ENCODE measurements around the gene PLPP1.

Gene PLPP1

DNA sequence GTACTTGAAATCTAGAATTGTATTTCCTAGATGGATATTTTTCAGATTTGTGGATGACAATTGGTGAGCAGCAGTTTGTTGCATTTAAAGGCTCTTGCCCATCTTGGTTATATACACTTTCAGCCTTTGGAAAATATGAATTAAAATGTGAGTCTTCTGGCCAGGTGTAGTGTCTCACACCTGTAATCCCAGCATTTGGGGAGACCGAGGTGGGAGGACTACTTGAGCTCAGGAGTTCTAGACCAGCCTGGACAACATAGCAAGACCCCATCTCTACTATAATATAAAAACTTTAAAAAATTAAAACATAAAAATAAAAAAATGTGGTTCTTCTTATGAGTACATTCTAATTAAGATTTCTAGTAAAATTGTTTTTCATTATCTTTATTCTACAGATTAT, 125.0 kb downstream of the PLPP1 start:
- no peak for TF ChIP-seq FOXP2 (optimal IDR thresholded peaks at IDR 0.05; ENCODE audit: borderline replicate concordance, extremely low read depth, extremely low read length, insufficient read depth)
- TF ChIP-seq, protein P1, sequence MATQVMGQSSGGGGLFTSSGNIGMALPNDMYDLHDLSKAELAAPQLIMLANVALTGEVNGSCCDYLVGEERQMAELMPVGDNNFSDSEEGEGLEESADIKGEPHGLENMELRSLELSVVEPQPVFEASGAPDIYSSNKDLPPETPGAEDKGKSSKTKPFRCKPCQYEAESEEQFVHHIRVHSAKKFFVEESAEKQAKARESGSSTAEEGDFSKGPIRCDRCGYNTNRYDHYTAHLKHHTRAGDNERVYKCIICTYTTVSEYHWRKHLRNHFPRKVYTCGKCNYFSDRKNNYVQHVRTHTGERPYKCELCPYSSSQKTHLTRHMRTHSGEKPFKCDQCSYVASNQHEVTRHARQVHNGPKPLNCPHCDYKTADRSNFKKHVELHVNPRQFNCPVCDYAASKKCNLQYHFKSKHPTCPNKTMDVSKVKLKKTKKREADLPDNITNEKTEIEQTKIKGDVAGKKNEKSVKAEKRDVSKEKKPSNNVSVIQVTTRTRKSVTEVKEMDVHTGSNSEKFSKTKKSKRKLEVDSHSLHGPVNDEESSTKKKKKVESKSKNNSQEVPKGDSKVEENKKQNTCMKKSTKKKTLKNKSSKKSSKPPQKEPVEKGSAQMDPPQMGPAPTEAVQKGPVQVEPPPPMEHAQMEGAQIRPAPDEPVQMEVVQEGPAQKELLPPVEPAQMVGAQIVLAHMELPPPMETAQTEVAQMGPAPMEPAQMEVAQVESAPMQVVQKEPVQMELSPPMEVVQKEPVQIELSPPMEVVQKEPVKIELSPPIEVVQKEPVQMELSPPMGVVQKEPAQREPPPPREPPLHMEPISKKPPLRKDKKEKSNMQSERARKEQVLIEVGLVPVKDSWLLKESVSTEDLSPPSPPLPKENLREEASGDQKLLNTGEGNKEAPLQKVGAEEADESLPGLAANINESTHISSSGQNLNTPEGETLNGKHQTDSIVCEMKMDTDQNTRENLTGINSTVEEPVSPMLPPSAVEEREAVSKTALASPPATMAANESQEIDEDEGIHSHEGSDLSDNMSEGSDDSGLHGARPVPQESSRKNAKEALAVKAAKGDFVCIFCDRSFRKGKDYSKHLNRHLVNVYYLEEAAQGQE (IDR thresholded peaks at IDR 0.05; ENCODE audit: insufficient read depth in 1 of 2, low read depth in 2 of 2, low read length in 2 of 2), result no peak
- TF ChIP-seq POLR2AphosphoS5 (IDR thresholded peaks at IDR 0.05; ENCODE audit: low read depth, low read length), result no peak
- no peak for TF ChIP-seq SIN3A (IDR thresholded peaks at IDR 0.05; ENCODE audit: borderline replicate concordance, insufficient read depth, low read length)
- TF ChIP-seq TAF1 (IDR thresholded peaks at IDR 0.05; ENCODE audit: borderline replicate concordance, insufficient read depth, low read length), result no peak

DNA sequence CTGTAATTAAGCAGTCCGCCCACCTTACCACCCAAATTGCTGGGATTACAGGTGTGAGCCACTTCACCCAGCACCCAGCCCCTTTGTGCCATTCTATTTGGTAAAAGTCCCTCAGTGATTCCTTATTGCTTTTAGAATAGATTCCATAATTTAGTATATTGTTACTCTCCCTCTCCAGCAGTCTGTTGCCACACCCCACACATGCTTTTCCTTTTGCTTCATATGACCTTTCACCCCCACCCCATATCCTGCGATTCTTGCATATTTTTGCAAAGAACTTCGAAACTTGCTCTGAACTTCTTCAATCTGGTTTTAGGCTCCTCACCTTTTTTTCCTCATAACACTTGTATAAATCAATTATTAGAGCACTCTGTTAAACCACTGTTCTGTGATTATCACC, 126.8 kb downstream of the PLPP1 start:
- TF ChIP-seq, protein P1 (IDR thresholded peaks at IDR 0.05; ENCODE audit: insufficient read depth in 1 of 2, low read depth in 2 of 2, low read length in 2 of 2), result no peak
- TF ChIP-seq TAF1 (IDR thresholded peaks at IDR 0.05; ENCODE audit: borderline replicate concordance, insufficient read depth, low read length) (no peak), SIN3A (IDR thresholded peaks at IDR 0.05; ENCODE audit: borderline replicate concordance, insufficient read depth, low read length) (no peak), FOXP2 (optimal IDR thresholded peaks at IDR 0.05; ENCODE audit: borderline replicate concordance, extremely low read depth, extremely low read length, insufficient read depth) (no peak), POLR2AphosphoS5 (IDR thresholded peaks at IDR 0.05; ENCODE audit: low read depth, low read length) (no peak)

DNA sequence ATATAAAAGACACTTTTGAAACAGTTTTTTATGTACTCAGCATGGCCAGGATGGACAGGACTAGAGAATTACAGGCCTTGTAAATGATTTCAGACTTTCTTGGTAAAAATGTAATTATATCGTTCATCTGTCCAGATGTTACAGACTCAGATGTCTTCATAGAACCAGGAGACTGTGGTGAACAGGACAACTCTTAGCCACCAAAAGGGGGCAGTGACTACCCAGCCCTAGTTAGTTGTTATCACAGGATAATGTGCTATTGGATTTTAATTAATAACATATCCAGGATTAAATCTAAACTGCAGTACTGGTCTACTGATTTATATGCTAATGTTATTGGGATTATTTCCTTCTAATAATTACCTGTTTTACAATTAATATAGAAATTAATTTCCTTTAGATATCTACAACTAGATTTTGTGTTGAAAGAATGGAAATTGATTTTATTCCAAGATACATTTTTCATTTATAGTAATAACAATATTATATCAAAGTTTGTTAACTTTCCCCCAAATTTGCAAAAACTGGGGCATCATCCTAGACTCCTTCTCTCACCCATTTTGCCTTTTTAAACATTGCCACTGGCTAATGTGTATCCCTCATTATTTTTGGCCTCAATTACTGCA, 127.6 kb downstream of the PLPP1 start:
- TF ChIP-seq TAF1 (IDR thresholded peaks at IDR 0.05; ENCODE audit: borderline replicate concordance, insufficient read depth, low read length) (no peak), FOXP2 (optimal IDR thresholded peaks at IDR 0.05; ENCODE audit: borderline replicate concordance, extremely low read depth, extremely low read length, insufficient read depth) (no peak), SIN3A (IDR thresholded peaks at IDR 0.05; ENCODE audit: borderline replicate concordance, insufficient read depth, low read length) (no peak), POLR2AphosphoS5 (IDR thresholded peaks at IDR 0.05; ENCODE audit: low read depth, low read length) (no peak)
- TF ChIP-seq, protein P1 (IDR thresholded peaks at IDR 0.05; ENCODE audit: insufficient read depth in 1 of 2, low read depth in 2 of 2, low read length in 2 of 2), result no peak

DNA sequence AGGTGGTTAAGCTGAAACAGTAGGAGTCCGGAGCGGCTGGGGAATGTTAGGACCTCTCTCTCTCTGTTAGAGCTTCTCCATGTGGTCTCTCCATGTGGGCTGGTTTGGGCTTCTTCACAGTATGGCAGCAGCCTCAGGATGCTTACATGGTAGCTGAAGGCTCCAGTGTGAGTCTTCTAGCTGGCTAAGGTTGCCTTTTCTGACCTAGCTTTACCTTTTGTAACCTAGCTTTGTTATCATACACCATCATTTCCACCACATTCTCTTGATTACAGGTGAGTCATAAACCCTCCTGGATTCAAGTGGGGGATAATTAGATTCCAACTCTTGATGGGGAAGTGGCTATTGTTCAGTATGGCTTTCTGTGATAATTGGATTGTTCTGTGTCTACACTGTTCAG, 128.5 kb downstream of the PLPP1 start:
- TF ChIP-seq POLR2AphosphoS5 (IDR thresholded peaks at IDR 0.05; ENCODE audit: low read depth, low read length), result no peak
- TF ChIP-seq, protein P1 (IDR thresholded peaks at IDR 0.05; ENCODE audit: insufficient read depth in 1 of 2, low read depth in 2 of 2, low read length in 2 of 2), result no peak
- no peak for TF ChIP-seq TAF1 (IDR thresholded peaks at IDR 0.05; ENCODE audit: borderline replicate concordance, insufficient read depth, low read length)
- TF ChIP-seq SIN3A (IDR thresholded peaks at IDR 0.05; ENCODE audit: borderline replicate concordance, insufficient read depth, low read length), result no peak
- TF ChIP-seq FOXP2 (optimal IDR thresholded peaks at IDR 0.05; ENCODE audit: borderline replicate concordance, extremely low read depth, extremely low read length, insufficient read depth), result no peak
